Activated gamma-delta T cell treated with Interleukin-2 at 50 U/mL for 16 hours (primary cell): Measurements from ENCODE around the gene TBC1D1.
"Not testable (repeated sequence)": the region's sequence is repeated elsewhere in the genome, so short reads cannot be mapped to it uniquely, and the experiment has no call there.

Source experiments
- DNase-seq: peaks from one replicate; pipeline ENCODE4 v3.0.0-alpha.2; 2020

The TBC1D1 gene

DNA sequence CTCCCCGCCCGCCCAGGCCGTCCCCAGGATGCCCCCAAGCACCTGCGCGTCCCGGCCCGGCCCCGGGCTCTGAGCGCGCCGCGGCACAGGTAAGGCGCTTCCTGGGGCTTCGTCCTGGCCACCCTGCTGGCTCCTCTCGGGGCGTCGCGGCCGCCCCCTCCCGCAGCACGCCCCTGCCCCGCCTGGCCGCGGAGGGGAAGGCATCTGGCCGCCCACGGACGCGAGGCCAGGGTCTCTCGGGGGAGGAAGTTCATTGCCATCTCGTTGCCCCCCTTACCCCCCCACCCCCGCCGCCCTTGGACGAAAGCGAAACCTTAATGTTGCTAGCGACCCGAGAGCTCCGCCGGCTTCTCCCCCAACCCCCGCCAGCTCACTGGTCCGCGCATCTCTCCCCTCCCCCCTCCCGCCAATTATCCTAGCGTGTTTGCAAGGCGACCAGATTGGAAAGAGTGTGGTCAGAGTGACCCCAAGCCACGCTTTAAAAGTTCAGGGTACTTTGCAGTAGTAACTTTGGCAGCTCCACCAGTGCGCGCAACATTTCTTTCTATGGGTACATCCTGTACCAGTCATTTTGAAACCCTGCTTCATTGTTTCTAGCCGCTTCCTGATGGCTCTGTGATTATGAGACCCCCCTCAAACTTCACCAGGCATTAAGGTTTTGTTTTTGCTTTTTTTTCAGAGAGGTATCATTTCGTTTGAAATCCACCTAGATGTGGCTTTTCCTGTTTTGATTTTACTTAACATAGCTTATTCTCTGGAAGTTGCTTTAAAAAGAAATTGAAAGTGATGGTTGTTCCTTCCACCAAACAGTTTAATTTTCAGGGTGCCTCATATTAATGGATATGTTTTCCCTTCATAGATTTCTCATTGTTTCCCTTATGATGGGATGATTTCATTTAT, 626 bp downstream of the TBC1D1 start:
- peak; percentile 45 for DNase-seq

DNA sequence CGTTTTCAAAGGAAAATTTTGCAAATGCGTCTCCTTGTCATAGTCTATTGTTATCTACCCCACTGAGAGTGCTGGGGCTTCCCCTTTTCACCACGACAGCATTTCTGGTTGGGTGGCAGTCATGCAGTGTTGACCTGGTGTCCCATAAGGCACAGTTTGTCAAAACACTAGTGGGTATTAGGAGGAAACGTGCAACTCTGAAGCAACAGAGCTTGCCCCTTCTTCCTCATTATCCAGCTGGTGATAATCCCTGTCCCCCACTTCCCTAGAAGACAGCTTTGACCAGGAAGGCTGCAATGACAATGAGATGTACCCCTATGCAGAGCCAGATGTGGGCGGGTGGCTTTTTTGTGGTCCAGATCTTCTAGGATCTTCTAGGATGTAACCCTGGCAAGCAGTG, 1.8 kb downstream of the TBC1D1 start:
- peak; percentile 25 for DNase-seq

DNA sequence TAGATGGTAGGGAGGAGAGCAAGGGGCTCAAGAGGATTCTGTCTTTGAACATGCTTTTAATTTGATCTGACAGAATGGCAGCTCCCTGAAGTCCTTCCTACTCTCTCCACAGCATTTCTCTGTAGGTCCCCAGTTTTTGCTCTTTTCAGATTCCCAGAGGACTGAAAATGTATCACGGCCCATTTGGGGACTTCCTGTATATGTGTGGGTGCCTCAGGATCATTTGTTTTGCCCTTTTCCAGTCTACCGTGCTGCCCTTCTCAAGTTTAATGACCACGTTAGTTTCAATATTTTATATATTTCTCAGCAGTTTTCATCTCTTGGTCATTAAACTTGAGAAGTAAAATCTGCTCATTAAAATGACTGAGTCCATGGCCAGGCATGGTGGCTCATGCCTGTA, 2.3 kb downstream of the TBC1D1 start:
- no peak for DNase-seq

DNA sequence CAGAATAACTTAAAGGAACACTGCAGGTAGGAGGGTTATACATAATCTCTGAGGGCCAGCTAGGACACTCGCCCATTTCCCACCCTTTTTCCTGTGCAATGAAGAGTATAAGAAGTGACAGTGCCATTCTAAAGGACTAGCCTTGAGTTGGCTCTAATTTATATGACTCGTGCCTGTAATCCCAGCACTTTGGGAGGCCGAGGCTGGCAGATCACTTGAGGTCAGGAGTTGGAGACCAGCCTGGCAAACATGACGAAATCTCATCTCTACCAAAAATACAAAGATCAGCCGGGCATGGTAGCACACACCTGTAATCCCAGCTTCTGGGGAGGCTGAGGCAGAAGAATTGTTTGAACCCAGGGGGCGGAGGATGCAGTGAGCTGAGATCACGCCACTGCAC, 4.4 kb downstream of the TBC1D1 start:
- no peak for DNase-seq

DNA sequence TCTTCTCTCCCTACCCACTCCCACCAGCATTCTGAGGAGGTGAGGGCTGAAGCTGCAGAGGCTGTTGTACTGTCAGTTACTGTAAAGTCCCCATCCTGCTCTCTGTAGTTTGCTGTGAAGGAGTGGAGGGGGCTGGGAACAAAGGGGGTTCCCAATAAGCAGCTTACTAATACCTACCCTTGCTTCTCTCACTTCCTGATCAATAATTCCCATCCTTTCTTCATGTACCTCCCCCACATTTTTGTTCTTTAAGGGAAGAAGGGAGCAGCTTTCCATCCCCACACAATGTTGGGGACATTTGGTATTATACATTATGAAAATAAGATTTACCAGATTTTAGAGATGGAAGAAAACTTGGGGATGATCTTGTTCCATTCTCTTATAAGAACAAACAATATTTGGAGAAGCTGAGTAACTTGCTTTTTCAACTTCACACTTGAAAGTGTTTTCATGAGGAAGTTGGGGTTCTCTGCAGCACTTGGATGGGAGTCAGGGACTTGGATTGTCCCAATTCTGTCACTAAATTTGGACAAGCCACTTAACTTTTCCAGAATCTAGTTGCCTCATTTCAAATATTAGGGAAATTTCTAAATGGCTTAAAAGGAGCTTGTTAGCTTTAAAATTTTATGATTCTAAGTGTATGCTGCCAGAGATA, 5.4 kb downstream of the TBC1D1 start:
- DNase-seq = no peak

DNA sequence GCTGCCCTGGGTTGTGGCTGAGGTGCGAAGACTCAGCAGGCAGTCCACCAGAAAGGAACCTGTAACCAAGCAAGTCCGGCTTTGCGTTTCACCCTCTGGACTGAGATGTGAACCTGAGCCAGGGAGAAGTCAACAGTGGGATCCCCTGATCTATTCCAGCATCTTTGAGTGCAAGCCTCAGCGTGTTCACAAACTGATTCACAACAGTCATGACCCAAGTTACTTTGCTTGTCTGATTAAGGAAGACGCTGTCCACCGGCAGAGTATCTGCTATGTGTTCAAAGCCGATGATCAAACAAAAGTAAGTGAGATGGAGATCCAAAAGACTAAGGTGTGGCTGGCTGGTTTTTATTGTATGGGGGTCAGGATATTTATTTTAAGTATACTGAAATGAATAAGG, 11.3 kb downstream of the TBC1D1 start:
- DNase-seq = no peak

DNA sequence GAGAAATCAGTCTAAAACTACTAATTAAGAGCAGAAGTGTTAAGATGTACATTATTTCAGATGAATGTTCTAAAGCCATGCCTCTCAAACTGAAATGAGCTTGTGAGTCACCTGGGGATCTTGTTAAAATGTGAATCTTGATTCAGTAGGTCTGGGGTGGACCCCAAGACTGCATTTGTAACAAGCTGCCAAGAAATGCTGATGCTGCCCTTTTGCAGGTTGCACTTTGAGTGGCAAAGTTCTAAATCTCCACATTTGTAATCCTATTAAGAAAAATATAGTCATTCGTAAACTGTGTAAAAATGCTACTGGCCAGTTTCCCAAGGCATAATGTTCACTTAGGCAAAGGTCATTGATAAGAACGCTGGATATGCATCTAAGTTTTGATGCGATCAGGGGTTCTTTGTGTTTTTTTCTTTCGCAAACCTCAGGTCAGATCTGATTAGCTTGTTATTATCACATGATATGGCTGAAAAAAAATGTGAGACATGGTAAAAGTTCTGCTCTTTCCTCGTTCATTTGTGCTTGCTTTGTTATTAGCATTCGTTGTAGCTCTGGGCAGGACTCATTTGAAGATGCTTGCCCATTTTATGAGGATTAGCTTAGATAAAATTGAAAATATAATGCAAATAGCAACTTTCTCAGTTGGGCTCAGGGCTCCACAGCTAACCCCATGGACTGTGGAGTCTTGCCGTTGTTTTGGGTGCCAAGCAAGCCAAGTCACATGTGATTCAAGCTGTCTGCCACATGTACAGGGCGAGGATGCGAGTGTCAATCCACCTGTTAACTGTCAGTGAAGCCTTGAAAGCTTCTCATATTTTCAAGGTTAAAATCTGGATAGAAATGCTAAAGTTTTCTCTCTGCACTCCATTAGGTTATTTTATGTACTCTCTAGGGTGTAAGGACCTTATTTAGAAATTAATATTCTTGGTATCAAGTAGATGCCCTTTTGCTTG, 12.1 kb downstream of the TBC1D1 start:
- DNase-seq = no peak

DNA sequence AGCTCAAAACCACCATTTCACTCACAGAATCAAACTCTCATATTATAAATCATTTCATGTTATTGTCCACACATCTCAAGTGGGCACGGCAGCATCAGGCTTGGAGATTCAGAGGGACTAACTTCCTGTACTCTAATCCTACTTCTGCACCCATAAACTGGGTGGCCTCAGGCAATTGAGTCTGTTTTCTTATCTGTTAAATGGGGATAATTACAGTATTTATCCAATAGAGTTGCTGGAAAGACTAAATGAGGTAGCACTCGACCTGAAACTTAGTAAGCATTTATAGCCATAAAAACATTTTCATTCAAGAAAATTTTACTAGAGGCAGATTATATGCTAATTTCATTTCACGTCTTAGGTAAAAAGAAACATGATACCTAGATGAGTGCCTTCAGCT, 13.0 kb downstream of the TBC1D1 start:
- no peak for DNase-seq

DNA sequence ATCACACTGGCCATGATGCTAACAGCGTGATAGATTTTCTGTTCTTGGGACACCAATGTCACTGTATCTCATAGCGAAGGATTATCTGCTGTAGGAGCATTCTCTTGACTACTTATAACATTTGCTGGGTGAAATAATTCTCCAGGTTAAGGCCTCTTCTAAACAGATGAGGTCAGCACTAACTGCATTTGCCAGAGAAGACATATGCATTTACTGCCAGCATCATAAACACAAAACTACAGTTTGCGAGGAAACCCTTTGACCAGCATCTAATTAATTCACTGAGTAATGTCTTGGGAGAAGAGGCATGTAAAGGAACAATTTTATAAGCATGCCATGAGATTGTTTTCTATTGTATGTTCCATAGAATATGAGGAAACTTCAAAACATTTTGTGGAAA, 13.9 kb downstream of the TBC1D1 start:
- no peak for DNase-seq

DNA sequence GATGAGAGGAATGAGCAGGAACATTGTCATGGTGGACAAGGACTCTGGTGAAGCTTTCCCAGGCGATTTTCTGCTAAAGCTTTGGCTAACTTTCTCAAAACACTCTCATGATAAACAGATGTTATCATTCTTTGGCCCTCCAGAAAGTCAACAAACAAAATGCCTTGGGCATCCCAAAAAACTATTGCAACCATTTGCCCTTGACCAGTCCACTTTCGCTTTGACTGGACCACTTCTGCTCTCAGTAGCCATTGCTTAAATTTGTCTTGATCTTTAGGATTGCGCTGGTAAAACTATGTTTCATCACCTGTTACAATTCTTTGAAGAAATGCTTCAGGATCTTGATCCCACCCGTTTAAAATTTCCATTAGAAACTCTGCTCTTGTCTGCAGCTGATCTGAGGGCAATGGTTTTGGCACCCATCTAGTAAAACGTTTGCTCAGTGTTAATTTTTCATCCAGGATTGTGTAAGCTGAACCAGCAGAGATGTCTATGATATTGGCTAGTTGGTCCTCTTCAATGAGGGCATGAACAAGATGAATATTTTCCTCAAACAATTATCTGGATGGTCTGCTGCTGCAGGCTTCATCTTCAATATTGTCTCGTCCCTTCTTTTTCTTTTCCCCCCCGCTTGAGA, 14.8 kb downstream of the TBC1D1 start:
- no peak for DNase-seq

DNA sequence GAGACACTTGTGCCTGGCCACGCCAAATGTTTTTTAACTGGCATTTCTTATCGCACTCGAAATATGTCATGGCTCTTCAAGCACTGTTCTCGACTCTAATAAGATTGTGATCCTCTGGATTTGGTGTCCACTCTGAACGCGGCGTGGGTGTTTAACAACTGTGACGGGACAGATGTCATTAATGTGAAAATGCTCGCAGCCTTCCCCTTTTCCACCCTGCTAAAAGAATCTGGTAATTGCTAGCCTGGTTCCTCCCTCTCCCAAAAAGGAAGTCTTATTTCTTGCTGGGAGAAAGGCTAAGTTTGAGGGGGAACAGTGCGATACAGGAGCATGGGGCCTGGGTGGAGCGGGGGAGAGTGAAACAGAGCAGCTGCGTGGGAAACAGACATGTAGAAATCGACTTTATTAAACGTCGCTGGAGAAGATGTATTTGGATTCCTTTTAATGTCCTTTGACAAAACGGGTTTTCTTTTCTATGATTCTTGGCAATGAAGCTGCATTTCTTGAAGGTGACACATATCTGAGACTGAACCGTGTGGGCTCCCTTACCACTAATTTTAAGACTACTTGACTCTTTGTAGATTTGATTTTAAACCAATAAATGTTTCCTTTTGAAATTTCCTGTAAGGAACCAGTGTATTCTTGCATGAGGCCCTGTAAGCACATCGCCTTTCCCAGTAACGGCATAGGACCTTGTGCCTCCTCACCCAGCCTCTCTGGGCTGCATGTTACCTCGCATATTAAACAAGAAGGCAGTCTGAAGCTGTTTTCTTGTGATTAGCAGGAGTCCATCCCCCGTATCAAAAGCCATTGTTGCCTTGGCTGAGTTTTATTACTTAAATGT, 17.8 kb downstream of the TBC1D1 start:
- no peak for DNase-seq

DNA sequence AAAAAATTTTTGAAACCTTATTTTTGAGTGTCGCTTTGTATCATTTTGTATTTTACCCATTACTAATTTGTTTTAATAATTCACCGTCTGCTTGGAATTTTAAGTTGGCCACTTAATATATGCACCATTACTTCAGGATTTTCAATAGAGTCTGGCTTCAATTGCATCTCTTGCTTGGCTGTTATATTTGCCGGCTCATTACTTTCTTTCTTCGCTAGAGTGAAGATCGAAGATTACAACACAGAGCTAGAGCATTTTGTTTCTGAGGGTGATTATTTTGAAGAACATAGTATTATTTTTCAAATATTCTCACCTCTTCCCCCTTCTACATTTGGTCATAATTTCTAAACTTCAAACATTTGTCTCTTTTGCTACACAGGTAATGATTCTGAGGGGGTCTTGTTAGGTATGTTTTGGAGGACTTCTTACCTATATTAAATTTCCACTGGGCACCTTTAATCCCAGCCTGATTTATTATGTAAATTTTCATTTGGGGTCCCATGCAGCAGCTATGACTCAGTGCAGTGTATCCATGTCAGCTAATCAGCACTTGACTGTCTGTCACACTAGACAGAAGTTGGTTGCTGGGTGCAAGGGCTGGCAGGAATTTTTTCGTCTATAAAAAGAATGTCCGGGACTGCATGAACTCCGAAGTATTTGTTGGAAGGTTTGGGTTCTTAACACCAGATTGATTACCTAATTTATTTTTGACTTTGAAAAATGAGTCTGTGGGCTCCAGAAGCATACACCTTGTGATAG, 18.6 kb downstream of the TBC1D1 start:
- DNase-seq = no peak

DNA sequence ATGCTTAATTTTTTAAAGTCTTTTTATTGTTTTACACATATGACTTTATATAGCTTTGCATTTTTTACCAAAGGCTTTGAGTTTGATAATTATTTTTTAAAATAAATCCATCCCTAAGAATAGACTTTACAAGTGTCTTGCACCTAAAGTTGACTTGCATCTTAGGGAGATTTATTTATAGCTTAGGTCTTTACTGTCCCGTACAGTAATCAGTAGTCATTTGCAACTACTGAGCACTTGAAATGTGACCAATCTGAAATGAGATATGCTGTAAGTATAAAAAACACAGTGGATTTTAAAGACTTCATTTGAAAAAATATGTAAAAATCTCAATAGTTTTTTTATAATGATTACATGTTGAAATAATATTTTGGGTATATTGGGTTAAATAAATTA, 19.2 kb downstream of the TBC1D1 start:
- DNase-seq = no peak

DNA sequence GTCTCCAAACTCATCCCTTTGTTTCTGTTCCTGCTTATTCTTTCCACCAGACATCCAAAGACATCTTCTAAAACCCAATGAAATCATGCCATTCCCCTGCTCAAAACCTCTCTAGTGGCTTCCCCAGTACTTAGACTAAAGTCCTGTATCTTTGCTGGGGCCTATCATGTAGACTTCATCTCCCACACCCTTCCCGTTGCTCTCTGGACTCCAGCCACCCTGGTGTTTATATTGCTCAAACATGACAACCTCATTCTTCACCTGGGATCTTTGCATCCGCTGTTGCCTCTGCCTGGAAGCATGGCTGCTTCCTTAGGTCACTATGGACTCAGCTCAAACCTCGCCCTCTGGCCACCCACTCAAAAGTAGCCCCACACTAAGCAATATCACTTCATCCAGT, 23.7 kb downstream of the TBC1D1 start:
- no peak for DNase-seq

DNA sequence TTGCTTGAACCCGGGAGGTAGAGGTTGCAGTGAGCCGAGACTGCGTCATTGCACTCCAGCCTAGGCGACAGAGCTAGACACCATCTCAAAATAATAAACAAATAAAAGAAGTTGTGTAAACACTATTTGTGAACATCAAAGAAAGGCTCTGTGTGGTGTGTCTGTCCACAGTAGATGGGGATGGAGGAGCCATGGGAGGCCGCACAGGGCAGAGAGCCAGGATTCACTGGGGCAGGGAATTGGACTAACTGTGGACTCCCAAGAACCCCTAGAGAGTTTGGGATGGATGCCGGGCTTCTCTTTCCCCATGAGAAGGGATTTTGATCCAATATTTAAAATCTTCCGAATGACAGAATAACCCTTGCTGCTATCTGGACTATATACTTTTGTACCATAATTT, 26.5 kb downstream of the TBC1D1 start:
- DNase-seq = no peak

DNA sequence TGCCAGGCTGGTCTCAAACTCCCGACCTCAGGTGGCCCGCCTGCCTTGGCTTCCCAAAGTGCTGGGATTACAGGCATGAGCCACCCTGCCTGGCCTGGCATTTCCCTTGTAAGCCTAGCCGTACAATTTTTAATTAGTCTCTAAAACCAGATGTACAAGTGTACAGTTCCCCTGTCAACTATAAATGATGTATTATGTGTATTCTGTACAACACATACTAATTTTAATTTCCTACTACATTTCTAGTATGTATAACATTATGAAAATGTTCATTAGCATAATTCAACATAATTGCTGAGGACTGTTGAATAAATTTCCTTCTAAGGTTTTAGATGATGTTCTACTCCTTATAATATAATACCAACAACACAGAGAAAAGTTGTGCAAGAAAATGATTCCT, 27.8 kb downstream of the TBC1D1 start:
- no peak for DNase-seq

DNA sequence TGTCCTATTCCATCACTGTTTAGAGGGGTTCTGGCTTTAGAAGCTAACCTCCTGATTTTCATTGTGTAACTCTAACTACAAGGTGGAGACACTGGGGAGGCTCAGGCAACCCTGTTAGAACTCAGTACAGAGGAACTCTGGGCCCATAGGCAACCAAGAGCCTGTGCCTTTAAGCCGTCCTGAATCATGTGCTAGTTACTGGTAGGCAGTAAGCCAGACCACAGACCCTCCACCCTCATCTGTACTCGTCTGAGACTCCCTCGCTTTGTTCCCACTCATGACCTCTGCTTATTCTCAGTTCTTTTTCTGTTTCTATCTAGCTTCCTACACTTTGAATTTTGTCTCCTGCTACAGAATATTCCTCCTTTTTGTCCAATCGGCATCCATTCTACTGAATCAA, 31.4 kb downstream of the TBC1D1 start:
- no peak for DNase-seq

DNA sequence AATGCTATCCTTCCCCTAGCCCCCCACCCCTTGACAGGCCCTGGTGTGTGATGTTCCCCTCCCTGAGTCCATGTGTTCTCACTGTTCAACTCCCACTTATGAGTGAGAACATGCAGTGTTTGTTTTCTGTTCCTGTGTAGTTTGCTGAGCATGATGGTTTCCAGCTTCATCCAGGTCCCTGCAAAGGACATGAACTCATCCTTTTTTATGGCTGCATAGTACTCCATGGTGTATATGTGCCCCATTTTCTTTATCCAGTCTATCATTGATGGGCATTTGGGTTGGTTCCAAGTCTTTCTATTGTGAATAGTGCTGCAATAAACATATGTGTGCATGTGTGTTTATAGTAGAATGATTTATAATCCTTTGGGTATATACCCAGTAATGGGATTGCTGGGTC, 32.2 kb downstream of the TBC1D1 start:
- not testable (repeated sequence) for DNase-seq

DNA sequence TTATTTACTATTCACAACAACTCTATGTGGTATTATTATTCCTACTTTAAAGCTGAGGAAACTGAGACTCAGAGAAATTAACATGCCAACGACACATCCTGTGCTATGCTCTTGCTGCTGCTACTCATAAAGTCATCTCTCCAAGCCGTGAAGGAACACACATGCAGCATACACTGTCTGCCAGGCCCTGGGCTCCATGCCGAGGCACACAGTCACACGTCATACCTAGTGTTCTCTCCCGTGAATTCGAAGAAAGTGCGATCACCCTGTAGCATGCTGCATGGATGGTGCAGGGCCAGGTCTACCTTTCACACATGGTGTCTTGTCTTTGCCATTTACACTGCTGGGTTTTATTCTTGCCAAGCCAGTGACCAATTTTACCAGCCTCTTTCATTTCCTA, 34.1 kb downstream of the TBC1D1 start:
- DNase-seq = no peak

DNA sequence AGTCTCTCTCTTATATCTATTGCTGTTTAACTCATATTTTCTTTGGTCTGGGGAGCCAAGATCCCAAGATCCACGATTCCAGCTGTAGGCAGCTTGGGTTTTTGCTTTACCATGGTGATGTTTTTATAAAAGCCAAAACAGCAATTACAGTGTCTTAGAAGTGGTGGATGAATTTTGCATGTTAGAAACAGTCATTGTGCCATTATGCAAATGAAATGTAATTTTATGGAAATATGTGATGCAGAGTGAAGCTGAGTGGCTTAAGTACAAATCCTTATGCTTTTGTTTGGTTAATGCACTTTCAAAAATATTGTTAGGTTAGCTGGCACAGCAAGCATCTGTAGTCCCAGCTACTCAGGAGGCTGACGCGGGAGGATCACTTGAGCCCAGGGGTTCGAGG, 36.5 kb downstream of the TBC1D1 start:
- DNase-seq = no peak
